GM12875 (cell line): ENCODE results near the gene IGFBP3.

Experiments
- H3K4me3 ChIP-seq: one replicate; pipeline ENCODE4 v1.5.1; 2011; ENCODE audit warnings: low read depth, low read length, control low read depth
- TF ChIP-seq, protein P1 (sequence below): IDR thresholded peaks from 2 replicates; pipeline ENCODE4 v1.5.1; 2011; ENCODE audit warnings: low read depth, mild to moderate bottlenecking, control low read depth, inconsistent platforms, low read length, moderate library complexity, borderline replicate concordance; ENCODE audit not compliant: insufficient read depth

The IGFBP3 gene

DNA sequence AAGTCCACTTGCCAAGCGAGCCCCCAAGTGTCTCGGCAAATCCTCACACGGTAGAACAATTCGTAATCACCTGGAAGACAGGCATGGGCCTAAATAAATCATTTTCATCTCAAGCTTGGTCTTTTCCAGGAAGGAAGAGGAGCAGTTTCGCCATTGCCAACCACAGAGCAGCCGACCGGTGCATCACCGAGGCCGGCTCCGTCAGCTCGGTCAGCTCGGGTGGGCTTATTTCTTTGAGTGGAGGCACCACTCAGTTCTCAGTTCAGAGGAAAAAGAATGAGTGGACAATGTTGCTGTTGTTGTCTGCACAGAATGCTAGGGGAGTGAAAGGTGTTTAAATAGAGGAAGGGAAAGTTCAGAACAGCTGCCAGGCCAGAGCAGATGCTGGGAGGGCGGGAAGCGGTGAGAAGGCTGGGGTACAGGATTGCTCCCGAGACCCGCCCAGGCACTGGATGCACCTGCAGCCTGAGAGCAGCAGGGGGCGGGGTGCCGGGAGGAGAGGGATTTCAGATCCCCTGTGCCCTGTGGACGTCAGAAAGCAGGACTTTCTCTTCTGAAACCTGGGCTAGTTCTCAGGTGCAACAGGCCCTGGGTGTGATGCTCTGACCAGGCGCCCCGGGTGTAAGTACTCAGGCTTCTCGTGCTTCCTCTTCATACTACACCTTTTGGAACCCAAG is 17.7 kb upstream of the IGFBP3 start:
- H3K4me3 ChIP-seq = no peak overlapping the region
- TF ChIP-seq, protein P1, sequence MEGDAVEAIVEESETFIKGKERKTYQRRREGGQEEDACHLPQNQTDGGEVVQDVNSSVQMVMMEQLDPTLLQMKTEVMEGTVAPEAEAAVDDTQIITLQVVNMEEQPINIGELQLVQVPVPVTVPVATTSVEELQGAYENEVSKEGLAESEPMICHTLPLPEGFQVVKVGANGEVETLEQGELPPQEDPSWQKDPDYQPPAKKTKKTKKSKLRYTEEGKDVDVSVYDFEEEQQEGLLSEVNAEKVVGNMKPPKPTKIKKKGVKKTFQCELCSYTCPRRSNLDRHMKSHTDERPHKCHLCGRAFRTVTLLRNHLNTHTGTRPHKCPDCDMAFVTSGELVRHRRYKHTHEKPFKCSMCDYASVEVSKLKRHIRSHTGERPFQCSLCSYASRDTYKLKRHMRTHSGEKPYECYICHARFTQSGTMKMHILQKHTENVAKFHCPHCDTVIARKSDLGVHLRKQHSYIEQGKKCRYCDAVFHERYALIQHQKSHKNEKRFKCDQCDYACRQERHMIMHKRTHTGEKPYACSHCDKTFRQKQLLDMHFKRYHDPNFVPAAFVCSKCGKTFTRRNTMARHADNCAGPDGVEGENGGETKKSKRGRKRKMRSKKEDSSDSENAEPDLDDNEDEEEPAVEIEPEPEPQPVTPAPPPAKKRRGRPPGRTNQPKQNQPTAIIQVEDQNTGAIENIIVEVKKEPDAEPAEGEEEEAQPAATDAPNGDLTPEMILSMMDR = peak; percentile 16; the same call in 1 of the 2 replicates

DNA sequence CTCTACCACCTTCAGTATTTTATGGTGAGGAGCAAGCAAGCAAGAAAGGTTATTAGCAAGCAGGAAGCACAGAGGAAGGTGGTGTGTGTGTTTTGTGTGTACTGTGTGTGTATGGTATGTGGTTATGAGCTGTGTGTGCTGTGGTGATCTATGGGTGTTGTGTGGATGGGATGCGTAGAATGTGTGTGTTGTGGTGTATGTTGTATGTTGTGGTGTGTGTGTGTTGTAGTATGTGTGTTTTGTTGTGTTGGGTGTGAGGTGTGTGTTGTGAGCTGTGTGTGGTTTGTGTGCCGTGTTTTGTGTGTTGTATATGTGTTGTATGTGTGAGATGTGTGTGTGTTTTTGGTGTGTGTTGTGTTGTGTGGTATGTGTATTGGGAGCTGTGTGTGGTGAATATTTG is 16.8 kb upstream of the IGFBP3 start:
- no peak overlapping the region for H3K4me3 ChIP-seq
- TF ChIP-seq, protein P1 = no peak

DNA sequence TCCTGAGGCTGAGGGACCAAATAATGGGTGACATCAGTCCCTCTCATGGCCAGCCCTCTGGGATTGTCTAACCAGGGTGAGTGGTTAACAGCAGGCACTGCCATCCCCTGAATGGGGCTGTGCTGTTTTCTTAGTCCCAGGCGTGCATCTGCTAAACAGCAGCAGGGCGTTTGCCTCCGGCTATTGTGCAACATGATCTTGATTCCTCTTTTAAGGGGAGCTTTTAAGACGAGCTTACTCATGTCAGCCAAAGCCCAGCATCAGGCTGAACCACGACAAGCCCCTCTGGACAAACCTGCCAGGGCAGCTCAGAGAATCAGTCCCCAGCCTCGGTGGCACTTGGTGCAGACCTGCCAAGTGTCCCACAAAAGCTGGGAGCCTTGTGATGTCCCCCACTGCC is 16.2 kb upstream of the IGFBP3 start:
- H3K4me3 ChIP-seq = no peak overlapping the region
- TF ChIP-seq, protein P1 = no peak

GRCh38 chr7:45930967-45931366 is 9.9 kb upstream of the IGFBP3 start:
- TF ChIP-seq, protein P1 = no peak
- H3K4me3 ChIP-seq = no peak overlapping the region

- no peak overlapping the region for H3K4me3 ChIP-seq
- TF ChIP-seq, protein P1 = no peak
Observed at GRCh38 chr7:45927721-45928120, 6.6 kb upstream of the IGFBP3 start.

GRCh38 chr7:45924283-45924682 is 3.2 kb upstream of the IGFBP3 start:
- H3K4me3 ChIP-seq = no peak overlapping the region
- TF ChIP-seq, protein P1 = no peak

- H3K4me3 ChIP-seq = no peak overlapping the region
- TF ChIP-seq, protein P1 = no peak
Observed at GRCh38 chr7:45923818-45924217, 2.7 kb upstream of the IGFBP3 start.
